MM.1S (cell line): Measurements from ENCODE around the gene ABTB2.

Source experiments
- EZH2 ChIP-seq: fragments of 300-600 bp; sonication (generic); optimal IDR thresholded peaks from 2 replicates; pipeline ENCODE3; 2017; ENCODE audit warnings: low read depth, mild to moderate bottlenecking, antibody characterized with exemption, low read length, mixed read lengths
- EZH2phosphoT487 ChIP-seq: fragments of 300-600 bp; sonication (generic); IDR thresholded peaks from 2 replicates; pipeline ENCODE4 v1.6.1; 2018; ENCODE audit warnings: antibody characterized with exemption, low read length
- TF ChIP-seq, protein P1 (sequence below): fragments of 300-600 bp; sonication (generic); IDR thresholded peaks from 2 replicates; pipeline ENCODE4 v1.5.1; 2016; ENCODE audit warnings: antibody characterized with exemption, low read length, mixed read lengths

GRCh38 chr11:34148504-34149165, 209.2 kb downstream of the ABTB2 start:
- TF ChIP-seq, protein P1, sequence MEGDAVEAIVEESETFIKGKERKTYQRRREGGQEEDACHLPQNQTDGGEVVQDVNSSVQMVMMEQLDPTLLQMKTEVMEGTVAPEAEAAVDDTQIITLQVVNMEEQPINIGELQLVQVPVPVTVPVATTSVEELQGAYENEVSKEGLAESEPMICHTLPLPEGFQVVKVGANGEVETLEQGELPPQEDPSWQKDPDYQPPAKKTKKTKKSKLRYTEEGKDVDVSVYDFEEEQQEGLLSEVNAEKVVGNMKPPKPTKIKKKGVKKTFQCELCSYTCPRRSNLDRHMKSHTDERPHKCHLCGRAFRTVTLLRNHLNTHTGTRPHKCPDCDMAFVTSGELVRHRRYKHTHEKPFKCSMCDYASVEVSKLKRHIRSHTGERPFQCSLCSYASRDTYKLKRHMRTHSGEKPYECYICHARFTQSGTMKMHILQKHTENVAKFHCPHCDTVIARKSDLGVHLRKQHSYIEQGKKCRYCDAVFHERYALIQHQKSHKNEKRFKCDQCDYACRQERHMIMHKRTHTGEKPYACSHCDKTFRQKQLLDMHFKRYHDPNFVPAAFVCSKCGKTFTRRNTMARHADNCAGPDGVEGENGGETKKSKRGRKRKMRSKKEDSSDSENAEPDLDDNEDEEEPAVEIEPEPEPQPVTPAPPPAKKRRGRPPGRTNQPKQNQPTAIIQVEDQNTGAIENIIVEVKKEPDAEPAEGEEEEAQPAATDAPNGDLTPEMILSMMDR: no peak
- TF ChIP-seq EZH2 (no peak), EZH2phosphoT487 (no peak)
